GM21825 (cell line): ENCODE measurements around the gene CSNK2A2.

Experiments
- ATAC-seq: cut with Tn5 transposase; IDR thresholded peaks from one replicate; pipeline ENCODE4 v1.9.1; 2021; ENCODE audit warnings: mild to moderate bottlenecking, moderate library complexity; ENCODE audit not compliant: unreplicated experiment

CSNK2A2 gene

DNA sequence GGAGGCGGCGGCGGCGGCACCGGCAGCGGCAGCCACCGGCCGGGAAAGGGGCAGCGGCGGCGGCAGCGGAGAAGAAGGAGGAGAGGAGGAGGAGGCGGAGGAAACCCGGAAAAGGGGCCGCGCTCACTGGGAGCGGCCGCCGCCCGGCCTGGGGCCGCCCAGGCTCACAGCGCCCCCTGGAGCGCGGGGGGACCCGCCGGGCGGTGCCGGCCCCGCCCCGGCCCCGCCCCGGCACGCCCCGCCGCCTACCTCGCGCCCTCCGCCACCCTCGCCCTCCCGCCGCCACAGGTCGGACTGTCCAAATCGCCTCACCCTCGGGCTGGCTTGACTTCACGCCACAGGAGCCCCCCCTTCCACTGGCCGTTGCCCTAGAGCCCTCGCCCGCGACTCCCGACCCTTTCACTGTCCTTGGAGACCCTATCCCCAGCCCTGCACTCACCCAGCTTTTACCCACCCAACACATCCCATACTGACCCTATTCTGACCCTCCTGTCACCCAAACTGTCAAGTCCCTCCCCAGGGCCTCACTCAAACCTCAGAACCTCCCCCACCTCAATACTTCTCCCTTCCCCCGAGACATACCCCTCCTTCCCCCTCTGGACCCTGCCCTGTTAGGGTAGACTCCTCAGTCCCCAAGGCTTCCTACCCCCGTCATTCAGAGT lies at the start of gene CSNK2A2:
CSNK2A2 (minus strand) TSS at position 85 of the 662 bp plus-strand sequence. CDS start 370 bp downstream, outside the sequence.
- peak; percentile 88 for ATAC-seq

DNA sequence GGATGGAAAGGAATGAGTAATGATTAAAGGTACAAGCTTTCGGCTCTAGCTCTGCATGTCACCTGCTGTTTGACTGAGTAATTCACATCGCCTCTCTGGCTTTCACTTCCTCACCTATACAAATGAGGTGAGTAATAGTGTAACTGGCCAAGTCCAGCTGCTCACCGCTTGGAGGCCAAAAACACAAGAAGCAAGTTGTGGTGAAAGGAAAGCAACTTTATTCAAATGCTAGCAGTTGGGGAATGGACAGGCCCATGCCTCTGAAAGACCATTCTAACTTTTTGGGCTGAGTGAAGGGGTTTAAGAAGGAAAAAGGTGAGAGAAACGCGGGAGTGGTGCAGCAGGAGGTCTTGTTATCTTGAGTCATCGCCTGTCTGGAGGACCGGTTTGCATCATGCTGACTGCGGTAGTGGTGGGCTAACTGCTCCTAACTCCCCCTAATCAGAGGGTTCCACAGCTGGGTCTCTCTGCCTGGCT lies 45.7 kb upstream of the CSNK2A2 start:
- ATAC-seq, result peak; percentile 97

DNA sequence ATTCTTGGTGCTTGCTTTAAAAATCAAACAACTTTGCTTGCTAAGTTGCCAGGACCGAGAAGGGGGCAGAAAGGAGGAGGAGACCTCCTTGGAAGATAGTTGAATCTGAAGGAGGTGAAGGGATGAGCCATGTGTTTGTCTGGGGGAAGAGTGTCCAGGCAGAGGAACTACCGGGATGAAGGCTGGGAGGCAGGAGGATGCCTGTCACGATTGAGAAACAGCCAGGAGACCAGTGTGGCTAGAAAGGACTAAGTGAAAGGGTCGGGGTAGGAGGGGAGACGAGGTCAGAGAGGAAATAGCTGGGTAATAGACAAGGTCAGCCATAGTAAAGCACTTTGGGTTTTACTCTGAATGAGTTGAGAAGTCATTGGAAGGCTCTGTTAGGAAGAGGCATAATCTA lies 38.9 kb upstream of the CSNK2A2 start:
- no peak for ATAC-seq

DNA sequence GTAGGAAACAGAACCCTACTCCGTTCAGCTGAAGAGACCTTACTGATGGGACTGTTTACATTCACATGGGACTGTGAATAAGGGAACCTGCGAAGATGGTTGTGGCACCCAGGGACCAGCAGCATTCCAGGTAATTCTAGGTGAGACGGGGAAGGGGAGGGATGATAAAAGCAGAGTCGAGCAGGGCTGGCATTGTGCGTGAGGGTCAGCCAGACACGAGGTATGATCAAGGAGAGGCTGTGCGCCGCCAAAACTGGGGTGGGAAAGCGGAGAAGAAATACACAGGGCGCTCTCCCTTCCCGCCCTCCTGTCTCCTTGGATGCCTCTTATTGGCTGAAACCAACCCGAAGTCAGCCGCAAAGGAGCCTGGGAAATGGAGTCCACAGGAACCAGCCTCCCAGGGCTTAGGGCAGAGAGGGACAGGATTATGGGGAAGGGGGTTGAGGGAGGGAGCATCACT lies 38.4 kb upstream of the CSNK2A2 start:
- ATAC-seq, result peak; percentile 96

DNA sequence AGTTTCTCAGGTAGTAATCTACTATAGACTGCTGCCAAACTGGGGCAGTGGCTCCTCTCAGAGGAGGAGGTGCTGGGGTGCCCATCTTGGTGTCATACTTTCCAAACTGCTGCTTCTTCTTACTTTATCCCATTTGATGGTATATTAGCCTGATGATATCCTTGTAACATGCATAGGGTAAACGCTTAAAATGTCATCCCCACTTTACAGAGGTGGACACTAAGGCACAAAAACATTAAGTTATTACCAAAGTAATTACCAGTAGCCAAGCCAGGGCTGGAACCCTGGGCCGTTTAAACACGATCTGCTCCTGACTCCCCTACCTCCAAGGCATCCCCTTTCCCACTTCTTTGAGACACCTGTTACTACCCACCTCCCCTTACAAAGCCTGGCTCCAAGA lies 37.8 kb upstream of the CSNK2A2 start:
- no peak for ATAC-seq

DNA sequence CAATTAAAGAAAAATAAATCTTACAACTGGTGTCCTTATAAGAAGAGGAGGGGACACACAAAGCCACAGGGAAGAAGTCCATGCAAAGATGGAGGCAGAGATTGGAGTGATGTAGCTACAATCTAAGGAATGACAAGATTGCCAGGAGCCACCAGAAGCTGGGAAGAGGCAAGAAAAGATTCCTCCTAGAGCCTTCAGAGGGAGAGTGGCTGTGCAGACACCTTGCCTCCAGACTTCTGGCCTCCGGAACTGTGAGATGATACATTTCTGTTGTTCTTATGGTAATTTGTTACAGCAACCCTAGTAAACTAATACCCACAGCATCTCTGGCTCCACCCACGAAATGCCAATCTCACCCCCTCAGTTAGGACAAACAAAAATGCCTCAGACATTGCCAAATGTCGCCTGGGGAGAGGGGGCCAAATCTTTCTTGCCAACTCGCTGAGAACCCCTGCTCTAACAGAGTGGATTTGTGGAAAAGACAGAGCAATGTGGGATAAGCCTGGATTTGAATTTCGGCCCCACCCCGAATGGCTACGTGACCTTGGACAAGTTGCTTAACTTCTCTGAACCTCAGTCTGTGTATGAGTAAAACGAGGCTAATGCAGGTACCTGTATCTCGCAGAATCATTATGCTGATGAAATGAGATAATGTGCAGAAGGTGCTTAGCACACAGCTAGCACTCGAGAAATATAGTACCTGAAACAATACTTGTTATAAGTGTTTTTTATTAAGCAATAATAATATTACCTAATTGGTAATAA lies 37.1 kb upstream of the CSNK2A2 start:
- ATAC-seq, result no peak

DNA sequence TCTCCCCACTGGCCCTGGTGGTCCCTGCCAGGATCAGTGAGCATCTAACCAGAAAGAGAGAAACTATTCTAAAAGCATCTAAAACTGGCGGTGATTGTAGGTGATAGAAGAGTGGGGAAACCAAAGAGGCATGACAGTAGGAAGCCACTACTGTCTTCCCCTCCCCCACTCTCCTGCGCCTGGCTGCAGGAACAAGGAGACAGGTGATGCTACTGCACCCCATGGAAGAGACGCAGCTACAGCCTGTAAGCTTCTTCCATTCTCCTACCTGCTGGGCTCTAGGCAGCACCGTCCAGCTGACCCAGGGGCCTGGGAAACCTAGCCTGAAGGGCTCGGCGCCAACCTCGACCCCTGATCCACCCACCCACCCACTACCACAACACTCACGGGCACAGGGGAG lies 32.4 kb upstream of the CSNK2A2 start:
- ATAC-seq, result no peak

DNA sequence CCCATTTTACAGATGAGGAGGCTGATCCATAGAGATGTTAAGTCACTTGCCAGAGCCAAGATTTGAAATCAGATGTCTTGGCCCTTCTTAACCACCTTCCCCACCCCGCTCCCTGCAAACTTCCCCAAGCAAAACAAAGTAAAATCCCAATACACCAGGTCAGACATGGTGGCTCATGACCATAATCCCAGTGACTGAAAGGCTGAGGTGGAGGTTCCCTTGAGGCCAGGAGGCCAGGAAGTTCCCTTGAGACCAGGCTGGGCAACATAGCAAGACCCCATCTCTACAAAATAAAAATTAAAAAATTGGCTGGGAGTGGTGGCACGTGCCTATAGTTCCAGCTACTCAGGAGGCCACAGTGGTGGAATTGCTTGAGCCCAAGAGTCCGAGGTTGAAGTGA lies 28.9 kb upstream of the CSNK2A2 start:
- ATAC-seq, result no peak

DNA sequence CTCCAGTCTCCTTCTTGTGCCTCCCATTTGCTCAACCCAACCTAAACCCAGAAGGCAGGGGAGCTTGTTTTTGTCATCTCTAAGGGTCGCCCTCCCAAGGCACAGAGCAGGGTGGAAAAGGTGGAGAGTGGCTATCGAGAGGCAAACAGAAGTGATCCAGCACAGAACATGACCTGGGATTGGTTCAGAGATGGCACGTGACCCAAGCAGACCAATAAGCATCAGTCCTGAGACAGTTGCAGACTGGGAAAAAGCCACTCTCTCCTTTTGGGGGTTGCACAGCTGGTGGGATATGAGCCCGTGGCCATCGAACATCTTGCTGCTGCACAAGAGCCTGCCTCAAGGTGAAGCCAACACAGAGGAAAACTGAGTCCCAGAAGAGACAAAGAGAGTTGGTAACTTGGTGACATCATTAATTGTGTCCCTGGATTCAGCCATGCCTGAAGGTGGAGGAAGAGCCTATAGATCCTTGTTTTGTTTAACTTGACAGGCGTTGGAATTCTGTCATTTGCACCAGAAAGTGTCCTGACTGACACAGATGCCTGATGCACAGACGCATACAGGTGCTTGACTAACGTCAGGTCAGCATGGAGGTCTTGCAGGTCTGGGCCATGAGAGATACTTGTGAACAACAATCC lies 28.2 kb upstream of the CSNK2A2 start:
- no peak for ATAC-seq

DNA sequence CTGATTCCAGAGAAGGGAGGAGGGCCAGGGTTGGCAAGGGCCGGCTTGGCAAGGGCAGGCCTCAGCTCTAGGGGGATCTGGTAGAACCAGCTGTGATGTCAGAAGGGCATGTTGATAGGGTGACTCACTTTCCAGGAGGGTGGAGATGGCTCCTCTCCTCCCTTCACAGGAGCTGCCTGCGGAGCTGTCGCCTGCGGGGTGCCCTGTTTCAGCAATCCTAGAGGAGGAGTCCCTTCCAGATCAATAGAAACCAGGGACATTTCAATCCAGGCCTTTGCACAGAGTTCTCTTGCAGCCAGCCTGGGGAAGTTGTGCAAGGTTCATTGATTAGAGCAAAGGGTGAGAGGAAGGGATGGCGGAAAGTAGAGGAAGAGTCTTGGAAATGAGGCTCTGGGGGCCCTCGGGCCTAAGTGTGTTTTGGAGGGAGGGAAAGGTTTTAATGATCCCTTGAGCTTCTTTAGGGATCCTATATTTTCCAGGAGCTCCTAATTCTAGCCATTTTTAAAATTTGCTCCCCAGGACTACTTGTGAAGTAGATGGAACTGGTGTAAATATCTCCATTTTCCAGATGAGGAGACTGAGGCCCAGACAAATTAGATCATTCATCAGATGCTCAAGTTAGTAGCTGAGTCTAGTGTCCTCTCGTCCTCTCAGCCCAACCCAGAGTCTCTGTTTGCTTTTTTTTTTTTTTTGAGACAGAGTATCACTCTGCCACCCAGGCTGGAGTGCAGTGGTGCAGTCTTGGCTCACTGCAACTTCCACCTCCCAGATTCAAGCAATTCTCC lies 24.8 kb upstream of the CSNK2A2 start:
- ATAC-seq, result no peak

DNA sequence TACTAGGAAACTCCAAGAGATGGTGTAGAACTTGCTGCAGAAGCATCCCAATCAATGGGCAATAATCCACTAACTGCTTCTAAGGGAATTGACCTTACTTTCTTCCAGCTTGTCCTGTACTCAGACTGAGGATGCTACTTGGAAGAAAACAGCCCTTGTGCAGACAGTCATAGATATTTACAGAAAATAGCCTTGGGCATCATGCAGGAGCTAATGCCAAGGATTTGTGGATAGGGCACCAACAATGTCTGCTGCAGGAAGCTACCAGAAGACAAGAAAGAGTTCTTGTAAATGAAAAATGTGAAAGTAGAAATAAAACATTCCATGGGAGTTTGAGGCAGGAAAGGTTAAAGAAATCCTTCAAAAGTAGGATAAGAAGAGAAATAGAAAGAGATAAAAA lies 21.5 kb upstream of the CSNK2A2 start:
- no peak for ATAC-seq

DNA sequence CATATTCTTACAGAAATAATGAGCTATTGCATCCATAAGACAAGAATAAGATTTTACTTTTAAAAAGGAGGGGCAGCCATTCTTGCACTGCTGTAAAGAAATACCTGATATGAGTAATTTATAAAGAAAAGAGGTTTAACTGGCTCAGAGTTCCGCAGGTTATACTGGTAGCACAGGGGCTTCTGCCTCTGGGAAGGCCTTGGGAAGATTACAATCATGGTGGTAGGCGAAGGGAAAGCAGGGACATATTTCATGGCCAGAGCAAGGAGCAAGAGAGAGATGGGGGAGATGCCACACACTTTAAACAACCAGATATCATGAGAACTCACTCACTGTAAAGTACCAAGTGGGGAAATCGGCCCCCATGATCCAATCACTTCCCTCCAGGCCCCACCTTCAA lies 20.9 kb upstream of the CSNK2A2 start:
- ATAC-seq, result no peak

DNA sequence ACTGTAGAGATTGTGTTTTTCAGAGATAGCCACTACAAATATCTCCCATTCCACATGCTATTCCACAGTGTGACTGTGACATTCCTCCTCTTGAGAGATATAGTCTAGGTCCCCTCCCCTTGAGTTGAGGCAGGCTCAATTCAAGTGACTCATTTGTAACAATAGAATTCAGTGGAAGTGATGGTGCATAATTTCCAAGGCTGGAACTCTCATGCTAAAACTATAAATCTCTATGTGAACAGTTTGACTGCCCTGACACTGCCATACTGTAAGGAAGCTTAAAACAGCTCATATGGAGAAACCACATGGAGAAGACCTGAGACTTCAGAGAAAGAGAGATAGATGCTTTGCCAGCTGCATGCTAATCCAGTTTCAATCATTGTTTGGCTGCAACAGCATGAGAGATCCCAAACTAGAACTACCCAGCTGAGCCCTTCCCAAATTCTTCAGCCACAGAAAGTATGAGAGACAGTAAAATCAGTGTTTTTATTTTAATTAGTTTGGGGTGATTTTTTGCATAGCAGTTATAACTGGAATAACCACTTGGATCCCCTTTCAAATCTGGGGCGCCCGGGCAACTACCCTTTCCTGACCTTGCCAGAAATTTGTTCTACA lies 19.5 kb upstream of the CSNK2A2 start:
- no peak for ATAC-seq

DNA sequence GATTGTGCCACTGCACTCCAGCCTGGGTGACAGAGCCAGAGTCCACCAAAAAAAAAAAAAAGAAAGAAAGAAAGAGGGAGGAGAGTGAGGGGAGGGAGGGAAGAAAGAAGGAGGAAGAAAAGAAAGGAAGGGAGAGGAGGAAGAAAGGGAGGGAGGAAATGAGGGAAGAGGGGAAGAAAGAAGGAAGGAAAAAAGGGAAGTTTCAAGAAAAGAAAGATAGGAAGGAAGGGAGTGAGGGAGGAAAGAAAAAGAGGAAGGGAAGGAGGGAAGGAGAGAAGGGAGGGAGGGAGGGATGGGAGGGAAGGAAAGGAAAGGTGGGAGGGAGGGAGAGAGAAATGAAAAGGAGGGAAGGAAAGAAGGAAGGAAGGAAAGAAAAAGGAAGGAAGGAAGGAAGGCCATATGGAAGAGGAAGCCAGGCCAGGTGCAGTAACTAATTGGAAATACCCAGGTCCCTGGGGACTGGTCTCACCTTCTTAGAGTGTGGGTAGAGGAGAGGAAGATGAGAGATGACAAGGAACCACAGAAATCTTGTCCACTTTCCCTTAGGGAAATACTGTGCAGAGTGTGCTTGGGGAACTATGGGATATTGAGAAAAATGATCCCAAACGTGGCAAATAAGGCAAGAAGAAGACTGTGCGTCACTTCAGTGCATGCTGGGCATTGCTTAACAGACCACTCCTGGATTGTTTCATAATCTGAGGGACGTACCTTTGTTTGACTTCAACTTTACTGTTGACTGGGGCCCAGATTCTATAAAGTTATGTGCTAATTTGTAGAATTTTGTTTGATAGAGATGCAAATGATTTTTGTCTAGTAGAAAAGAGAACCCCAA lies 15.1 kb upstream of the CSNK2A2 start:
- no peak for ATAC-seq

DNA sequence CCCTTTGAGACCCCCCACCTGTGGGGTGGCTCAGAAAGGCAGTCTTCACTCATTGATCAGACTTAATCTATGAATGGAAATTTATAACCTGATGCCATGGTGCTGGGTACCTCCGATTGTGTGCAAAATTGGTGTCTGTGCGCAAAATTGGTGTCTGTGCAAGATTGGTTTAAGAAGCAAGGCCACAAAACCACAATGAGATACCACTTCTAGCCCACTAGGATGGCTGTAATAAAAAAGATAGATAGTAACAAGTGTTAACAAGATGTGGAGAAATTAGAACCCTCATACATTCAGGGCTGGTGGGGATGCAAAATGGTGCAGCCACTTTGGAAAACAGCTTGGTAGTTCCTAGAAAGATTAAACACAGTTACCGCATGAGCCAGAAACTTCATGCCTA lies 13.9 kb upstream of the CSNK2A2 start:
- no peak for ATAC-seq

DNA sequence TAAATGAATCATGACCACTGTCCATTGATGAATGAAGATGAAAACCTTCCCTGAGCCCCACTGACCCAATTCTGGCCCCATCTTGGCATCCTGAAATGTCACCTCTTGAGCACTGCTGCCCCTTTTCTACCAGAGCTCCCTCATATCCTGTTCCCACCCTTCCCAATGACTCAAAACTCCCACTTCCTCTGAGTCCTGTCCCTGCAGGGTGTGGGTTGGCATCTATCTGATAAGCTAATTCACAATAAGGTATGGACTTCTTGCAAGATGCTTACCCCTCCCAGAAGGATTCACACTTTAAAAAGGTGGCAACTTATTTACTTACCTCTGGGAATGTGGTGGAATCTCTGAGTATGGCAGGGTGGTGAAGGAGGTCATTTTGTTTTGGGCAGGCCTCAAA lies 13.3 kb upstream of the CSNK2A2 start:
- no peak for ATAC-seq

DNA sequence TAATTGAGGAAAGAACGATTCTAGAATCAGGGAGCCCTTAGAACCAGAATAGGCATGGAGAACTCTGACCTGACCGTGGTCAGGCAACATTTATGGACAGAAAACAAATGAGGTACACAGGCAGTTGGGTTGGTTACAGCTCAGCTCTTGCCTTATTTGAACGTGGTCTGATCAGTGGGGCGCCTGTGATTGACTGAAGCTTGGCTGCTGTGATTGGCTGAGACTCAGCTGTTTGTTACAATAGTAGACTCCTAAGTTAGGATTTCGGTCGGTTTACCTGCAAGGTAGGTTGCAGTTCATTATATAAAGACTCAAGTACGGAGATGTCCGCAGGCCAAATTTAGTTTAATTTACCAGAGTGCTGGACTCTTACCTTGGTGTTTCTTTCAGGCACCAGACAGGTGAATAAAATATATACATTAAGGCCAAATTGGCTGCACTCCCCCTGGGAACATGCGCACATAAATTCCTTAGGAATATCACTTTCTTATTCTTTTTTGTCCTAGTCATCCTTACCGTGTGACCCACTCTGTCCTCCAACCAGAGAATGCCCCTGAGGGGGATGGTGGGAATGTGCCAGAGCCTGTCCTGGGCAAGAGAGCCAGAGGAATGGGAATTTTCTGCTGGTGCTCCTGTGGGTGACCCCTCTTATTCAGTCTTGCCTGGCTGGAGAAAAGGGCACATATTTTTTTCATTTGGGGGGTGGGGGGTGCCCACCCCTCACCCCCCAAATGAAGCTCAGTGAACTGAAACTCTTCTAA lies 7.5 kb upstream of the CSNK2A2 start:
- ATAC-seq, result no peak

DNA sequence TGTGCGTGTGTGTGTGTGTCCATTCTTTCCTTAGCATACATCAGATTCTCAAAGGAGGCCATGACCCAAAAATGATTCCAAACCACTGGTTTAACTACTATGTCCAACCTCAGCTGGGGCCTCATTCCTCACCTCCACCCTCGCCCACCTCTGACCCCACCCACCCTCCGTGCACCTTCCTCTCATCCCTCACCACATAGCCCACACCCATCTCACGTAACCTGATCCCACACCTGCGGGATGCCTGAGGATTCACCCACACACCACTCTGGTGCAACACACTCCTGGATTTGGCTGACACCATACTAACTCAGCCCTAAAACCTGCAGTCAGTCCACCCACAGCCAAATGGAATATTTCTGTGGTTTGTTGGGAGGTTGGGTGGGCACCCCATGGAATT lies 3.3 kb upstream of the CSNK2A2 start:
- no peak for ATAC-seq
